H1 (cell line): ENCODE results near the gene THOC6.

ENCODE experiments used
- POLR2AphosphoS5 ChIP-seq: IDR thresholded peaks from 2 replicates; pipeline ENCODE4 v1.6.1; 2011; ENCODE audit warnings: low read depth, low read length
- POU5F1 ChIP-seq: IDR thresholded peaks from 2 replicates; pipeline ENCODE4 v1.6.1; 2011; ENCODE audit warnings: low read depth, mild to moderate bottlenecking, low read length, moderate library complexity
- SAP30 ChIP-seq: fragments of 300-600 bp; sonication (generic); IDR thresholded peaks from 2 replicates; pipeline ENCODE4 v1.7.1; 2012; ENCODE audit warnings: low read length, moderate library complexity, mild to moderate bottlenecking, inconsistent platforms; ENCODE audit not compliant: insufficient read depth, insufficient replicate concordance
- TCF12 ChIP-seq: IDR thresholded peaks from 2 replicates; pipeline ENCODE4 v1.6.1; 2011; ENCODE audit warnings: low read depth, mild to moderate bottlenecking, low read length
- TF ChIP-seq, protein P1 (sequence below), 3 experiments: IDR thresholded peaks; 1 replicate in 2 of 3; 2 replicates in 1 of 3; pipeline versions ENCODE4 v1.5.1 to v1.6.1; 2011; ENCODE audit warnings: low read length in 3 of 3, mild to moderate bottlenecking in 3 of 3, inconsistent platforms in 2 of 3, low read depth in 1 of 3, moderate library complexity in 1 of 3; ENCODE audit not compliant: insufficient read depth in 1 of 3; ENCODE audit errors: control extremely low read depth in 1 of 3

DNA sequence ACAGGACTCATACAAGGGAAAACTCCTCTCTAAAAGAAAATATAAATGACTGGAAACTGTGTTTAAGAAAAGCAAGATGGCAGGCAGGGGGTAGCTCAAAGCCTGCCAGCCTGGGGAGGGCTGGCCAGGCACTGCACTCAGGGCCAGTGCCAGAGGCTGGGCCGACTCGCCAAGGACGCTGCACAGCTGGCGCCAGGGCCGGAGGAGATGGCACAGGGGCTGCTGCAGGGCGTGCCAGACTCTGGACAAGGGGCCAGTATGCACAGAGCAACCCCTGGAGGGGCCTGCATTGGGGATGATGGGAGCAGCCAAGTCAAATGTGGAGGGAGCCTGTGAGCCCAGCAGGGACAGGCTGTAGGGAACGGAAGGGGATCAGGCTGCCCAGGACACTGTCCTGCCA, 47.6 kb upstream of the THOC6 start:
- TF ChIP-seq POU5F1 (no peak), TCF12 (no peak), POLR2AphosphoS5 (no peak), SAP30 (no peak)
- TF ChIP-seq, protein P1, sequence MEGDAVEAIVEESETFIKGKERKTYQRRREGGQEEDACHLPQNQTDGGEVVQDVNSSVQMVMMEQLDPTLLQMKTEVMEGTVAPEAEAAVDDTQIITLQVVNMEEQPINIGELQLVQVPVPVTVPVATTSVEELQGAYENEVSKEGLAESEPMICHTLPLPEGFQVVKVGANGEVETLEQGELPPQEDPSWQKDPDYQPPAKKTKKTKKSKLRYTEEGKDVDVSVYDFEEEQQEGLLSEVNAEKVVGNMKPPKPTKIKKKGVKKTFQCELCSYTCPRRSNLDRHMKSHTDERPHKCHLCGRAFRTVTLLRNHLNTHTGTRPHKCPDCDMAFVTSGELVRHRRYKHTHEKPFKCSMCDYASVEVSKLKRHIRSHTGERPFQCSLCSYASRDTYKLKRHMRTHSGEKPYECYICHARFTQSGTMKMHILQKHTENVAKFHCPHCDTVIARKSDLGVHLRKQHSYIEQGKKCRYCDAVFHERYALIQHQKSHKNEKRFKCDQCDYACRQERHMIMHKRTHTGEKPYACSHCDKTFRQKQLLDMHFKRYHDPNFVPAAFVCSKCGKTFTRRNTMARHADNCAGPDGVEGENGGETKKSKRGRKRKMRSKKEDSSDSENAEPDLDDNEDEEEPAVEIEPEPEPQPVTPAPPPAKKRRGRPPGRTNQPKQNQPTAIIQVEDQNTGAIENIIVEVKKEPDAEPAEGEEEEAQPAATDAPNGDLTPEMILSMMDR (IDR thresholded peaks at IDR 0.05; ENCODE audit: control extremely low read depth in 1 of 3, insufficient read depth in 1 of 3, low read depth in 1 of 3, low read length in 3 of 3) = no peak
